CD4-positive, CD25-positive, alpha-beta regulatory T cell (primary cell): ENCODE data around the gene PCDHGA8. TPM values are rescaled to one million over a fixed set of nuclear protein-coding genes. Genes with fewer than 3 reads are reported as not detected.
"Not testable (repeated sequence)": the region's sequence is repeated elsewhere in the genome, so short reads cannot be mapped to it uniquely, and the experiment has no call there.

Experiments used
- ATAC-seq, 2 donors: fragments of 150-1000 bp; cut with Tn5 transposase; one replicate each; pipeline ENCODE4 v1.10.0; 2021; ENCODE audit warnings: low read depth in 2 of 2, moderate number of reproducible peaks in 2 of 2, moderate library complexity in 1 of 2
- DNase-seq, 3 donors: peaks; one replicate each; pipeline versions ENCODE4 v3.0.0 to v3.0.0-alpha.2; 2012 to 2022; ENCODE audit warnings: mixed read lengths in 1 of 3
- H3K27ac ChIP-seq: one replicate; pipeline ENCODE4 v1.7.0; 2013; ENCODE audit warnings: mild to moderate bottlenecking, low read length; ENCODE audit not compliant: insufficient read depth, poor library complexity, severe bottlenecking
- H3K27me3 ChIP-seq: one replicate; pipeline ENCODE4 v1.7.0; 2013; ENCODE audit warnings: low read length; ENCODE audit not compliant: control insufficient read depth, insufficient read depth
- H3K36me3 ChIP-seq: one replicate; pipeline ENCODE4 v1.7.0; 2013; ENCODE audit warnings: mild to moderate bottlenecking, low read length, moderate library complexity; ENCODE audit not compliant: control insufficient read depth, insufficient read depth
- H3K4me1 ChIP-seq: 2 replicates; pipeline ENCODE4 v1.7.0; 2013; ENCODE audit warnings: mild to moderate bottlenecking, low read length; ENCODE audit not compliant: insufficient read depth, control insufficient read depth, poor library complexity, severe bottlenecking
- H3K4me3 ChIP-seq: one replicate; pipeline ENCODE4 v1.7.0; 2013; ENCODE audit warnings: low read depth, mild to moderate bottlenecking, low read length, moderate library complexity
- H3K9me3 ChIP-seq, 2 experiments: 1 replicate in 1 of 2; 2 replicates in 1 of 2; pipeline ENCODE4 v1.7.0; 2013; ENCODE audit warnings: low read length in 2 of 2, mild to moderate bottlenecking in 1 of 2, moderate library complexity in 1 of 2; ENCODE audit not compliant: control insufficient read depth in 2 of 2
- H3K27ac Mint-ChIP-seq, 3 donors: one replicate each; pipeline ENCODE4 v1.8.0; 2020 to 2022; ENCODE audit warnings: mild to moderate bottlenecking in 3 of 3, mixed read lengths in 3 of 3, moderate library complexity in 2 of 3
- H3K27me3 Mint-ChIP-seq: one replicate; pipeline ENCODE4 v1.8.0; 2022; ENCODE audit warnings: mild to moderate bottlenecking, mixed read lengths
- H3K36me3 Mint-ChIP-seq: one replicate; pipeline ENCODE4 v1.8.0; 2020; ENCODE audit warnings: mixed read lengths
- H3K4me1 Mint-ChIP-seq, 4 donors: one replicate each; pipeline ENCODE4 v1.8.0; 2020 to 2022; ENCODE audit warnings: mixed read lengths in 4 of 4, mild to moderate bottlenecking in 1 of 4
- H3K4me3 Mint-ChIP-seq, 4 donors: one replicate each; pipeline ENCODE4 v1.8.0; 2020 to 2022; ENCODE audit warnings: mild to moderate bottlenecking in 4 of 4, mixed read lengths in 4 of 4, moderate library complexity in 3 of 4
- H3K9me3 Mint-ChIP-seq, 7 donors: one replicate each; pipeline ENCODE4 v1.8.0; 2020 to 2022; ENCODE audit warnings: mixed read lengths in 7 of 7, mild to moderate bottlenecking in 3 of 7, moderate library complexity in 2 of 7
- polyA plus RNA-seq, 4 donors: library from polyadenylated mRNA; unstranded; fragments of 300-500 nt; fragmentation: Illumina TruSeq; gene quantifications; one replicate each; pipeline ENCODE4 v1.2.3, GENCODE V29; 2021
- total RNA-seq: library from RNA; stranded (reverse); gene quantifications from one replicate; pipeline ENCODE4 v1.2.3, GENCODE V29; 2022

PCDHGA8 gene
- total and polyA plus RNA-seq, 5 donors from 2014 or later, result 0.10 TPM; not detected in 4

DNA sequence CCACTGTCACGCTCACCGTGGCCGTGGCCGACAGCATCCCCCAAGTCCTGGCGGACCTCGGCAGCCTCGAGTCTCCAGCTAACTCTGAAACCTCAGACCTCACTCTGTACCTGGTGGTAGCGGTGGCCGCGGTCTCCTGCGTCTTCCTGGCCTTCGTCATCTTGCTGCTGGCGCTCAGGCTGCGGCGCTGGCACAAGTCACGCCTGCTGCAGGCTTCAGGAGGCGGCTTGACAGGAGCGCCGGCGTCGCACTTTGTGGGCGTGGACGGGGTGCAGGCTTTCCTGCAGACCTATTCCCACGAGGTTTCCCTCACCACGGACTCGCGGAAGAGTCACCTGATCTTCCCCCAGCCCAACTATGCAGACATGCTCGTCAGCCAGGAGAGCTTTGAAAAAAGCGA is 40.3 kb downstream of the PCDHGA8 start:
- peaks cover 37% of the 10 kb centered on the region for H3K27me3 Mint-ChIP-seq
- H3K4me3 ChIP-seq, H3K4me3 Mint-ChIP-seq, DNase-seq, H3K4me1 ChIP-seq, H3K36me3 Mint-ChIP-seq, H3K36me3 ChIP-seq, H3K27ac Mint-ChIP-seq, H3K27ac ChIP-seq, ATAC-seq: not testable (repeated sequence)
- Histone ChIP-seq H3K27me3 (peaks cover 17% of the 10 kb centered on the region), H3K9me3 (peaks cover 6 to 21% of the 10 kb centered on the region in 2 experiments)
- H3K9me3 Mint-ChIP-seq, result peaks cover 0 to 40% (median 8%) of the 10 kb centered on the region in 7 donors
- H3K4me1 Mint-ChIP-seq, result peaks cover 3 to 19% (median 4%) of the 10 kb centered on the region in 4 donors

DNA sequence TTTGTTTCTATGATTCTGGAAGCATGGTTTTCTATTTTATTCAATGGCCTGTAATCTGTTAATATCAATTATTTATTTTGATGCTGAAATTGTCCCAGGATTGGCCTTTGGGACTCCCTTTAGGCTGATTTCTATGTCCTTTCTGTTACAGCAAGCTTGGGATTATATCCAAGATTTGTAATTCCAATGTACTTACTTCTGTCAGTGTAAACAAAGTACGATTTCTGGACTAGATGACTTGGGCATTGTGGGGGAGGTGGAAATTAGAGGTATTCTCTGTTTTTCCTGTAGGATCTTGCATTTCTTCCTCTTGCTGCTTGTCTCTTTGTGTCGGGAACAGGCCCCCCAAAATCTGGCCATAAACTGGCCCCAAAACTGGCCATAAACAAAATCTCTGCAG is 41.6 kb downstream of the PCDHGA8 start:
- no peak for ATAC-seq
- Mint-ChIP-seq H3K27ac (no peak overlapping the region), H3K9me3 (peaks cover 0 to 34% (median 5%) of the 10 kb centered on the region in 7 donors), H3K36me3 (peaks cover 10% of the 10 kb centered on the region), H3K27me3 (peaks cover 30% of the 10 kb centered on the region), H3K4me1 (peaks cover 3 to 19% (median 4%) of the 10 kb centered on the region in 4 donors), H3K4me3 (no peak overlapping the region)
- no peaks in the 10 kb centered on the region for H3K36me3 ChIP-seq
- peaks cover 6 to 21% of the 10 kb centered on the region in 2 experiments for H3K9me3 ChIP-seq
- H3K4me1 ChIP-seq, result no peaks in the 10 kb centered on the region
- peaks cover 13% of the 10 kb centered on the region for H3K27me3 ChIP-seq
- no peak overlapping the region for H3K4me3 ChIP-seq
- H3K27ac ChIP-seq, result no peak overlapping the region
- no peak for DNase-seq

DNA sequence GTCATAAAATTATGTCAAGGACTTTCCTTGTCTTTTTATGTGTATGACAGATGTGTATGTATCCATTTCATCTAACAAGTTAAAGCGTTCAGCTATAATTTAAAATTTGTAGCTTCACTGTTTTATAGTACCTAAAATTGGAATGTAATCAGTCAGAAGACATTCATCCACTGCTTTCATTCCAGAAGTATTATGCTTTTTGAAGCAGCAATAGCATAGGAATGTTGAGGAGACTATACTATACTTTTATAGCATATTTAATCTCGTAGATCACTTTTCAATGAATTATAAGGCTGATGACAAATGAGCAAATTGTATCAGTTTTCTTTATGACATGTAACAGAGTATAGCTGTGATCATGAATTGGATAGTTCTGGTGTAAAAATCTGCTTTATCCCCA is 44.8 kb downstream of the PCDHGA8 start:
- Histone ChIP-seq H3K27me3 (peaks cover 3% of the 10 kb centered on the region), H3K4me1 (no peaks in the 10 kb centered on the region), H3K9me3 (peaks cover 0 to 1% of the 10 kb centered on the region in 2 experiments), H3K36me3 (no peaks in the 10 kb centered on the region), H3K27ac (no peak overlapping the region), H3K4me3 (no peak overlapping the region)
- peaks cover 25% of the 10 kb centered on the region for H3K27me3 Mint-ChIP-seq
- H3K4me1 Mint-ChIP-seq, result peaks cover 0 to 1% (median under 1%) of the 10 kb centered on the region in 4 donors
- ATAC-seq (no peak), DNase-seq (no peak)
- no peak overlapping the region for H3K27ac Mint-ChIP-seq
- H3K9me3 Mint-ChIP-seq, result peaks cover 0 to 17% (median 3%) of the 10 kb centered on the region in 7 donors
- H3K4me3 Mint-ChIP-seq, result no peak overlapping the region
- no peaks in the 10 kb centered on the region for H3K36me3 Mint-ChIP-seq

DNA sequence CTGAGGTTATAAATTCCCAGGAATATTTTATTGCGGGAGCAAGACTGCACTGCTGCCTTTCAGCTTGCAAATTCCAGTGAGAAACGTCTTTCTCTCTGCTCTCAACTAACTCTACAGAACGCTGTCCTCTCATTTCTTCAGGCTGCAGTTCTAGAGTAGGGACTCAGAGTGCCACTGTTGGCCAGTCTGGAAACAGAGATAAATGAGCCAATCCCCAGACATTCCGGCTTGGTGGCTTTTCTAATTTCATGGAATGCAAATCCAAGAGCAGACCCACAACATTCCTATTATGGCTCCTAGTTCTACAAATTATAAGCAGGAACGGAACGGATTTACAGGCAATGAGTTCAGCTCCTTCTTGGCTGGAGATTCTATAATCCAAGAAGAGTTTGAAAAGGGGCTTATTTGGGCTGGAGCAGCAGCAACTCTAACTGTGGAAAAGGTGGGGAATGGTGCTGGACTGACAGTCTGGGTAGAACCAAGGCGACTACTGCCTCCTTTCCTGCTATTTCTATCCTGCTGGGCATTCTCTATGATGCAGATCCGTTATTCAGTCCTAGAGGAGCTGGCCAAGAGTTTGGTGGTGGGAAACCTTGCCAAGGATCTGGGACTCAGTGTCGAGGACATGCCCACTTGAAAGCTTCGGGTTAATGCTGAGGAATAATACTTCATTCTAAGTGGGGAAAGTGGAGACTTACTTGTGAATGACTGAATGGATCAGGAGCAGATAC is 47.1 kb downstream of the PCDHGA8 start:
- ATAC-seq (no peak), DNase-seq (no peak)
- Mint-ChIP-seq H3K36me3 (no peaks in the 10 kb centered on the region), H3K4me3 (no peak overlapping the region), H3K27me3 (peaks cover 11% of the 10 kb centered on the region), H3K4me1 (no peaks in the 10 kb centered on the region), H3K9me3 (peaks cover 0 to 6% (median 2%) of the 10 kb centered on the region in 7 donors), H3K27ac (no peak overlapping the region)
- Histone ChIP-seq H3K27ac (no peak overlapping the region), H3K27me3 (peaks cover 3% of the 10 kb centered on the region), H3K4me1 (no peaks in the 10 kb centered on the region), H3K9me3 (no peaks in the 10 kb centered on the region), H3K36me3 (no peaks in the 10 kb centered on the region), H3K4me3 (no peak overlapping the region)

DNA sequence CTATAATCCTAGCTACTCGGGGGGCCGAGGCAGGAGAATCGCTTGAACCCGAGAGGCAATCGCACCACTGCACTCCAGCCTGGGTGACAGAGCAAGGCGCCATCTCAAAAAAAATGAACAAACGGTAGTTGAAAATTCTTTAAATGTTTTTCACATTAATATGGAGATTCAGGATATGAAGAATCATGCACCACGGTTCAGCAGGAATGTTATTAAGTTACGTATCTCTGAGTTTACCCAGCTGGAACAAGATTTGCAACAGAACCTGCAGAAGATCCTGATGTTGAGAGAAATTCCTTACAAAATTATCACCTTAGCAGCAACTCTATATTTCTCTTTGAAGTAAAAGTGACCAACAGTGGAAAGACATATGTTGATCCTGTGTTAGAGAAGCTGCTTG is 47.9 kb downstream of the PCDHGA8 start:
- no peak overlapping the region for H3K4me3 ChIP-seq
- Mint-ChIP-seq H3K27ac (no peak overlapping the region), H3K4me1 (no peaks in the 10 kb centered on the region), H3K27me3 (peaks cover 9% of the 10 kb centered on the region), H3K4me3 (no peak overlapping the region), H3K9me3 (peaks cover 0 to 3% (median 2%) of the 10 kb centered on the region in 7 donors), H3K36me3 (no peaks in the 10 kb centered on the region)
- DNase-seq (no peak), ATAC-seq (no peak)
- no peaks in the 10 kb centered on the region for H3K4me1 ChIP-seq
- no peaks in the 10 kb centered on the region for H3K36me3 ChIP-seq
- H3K27ac ChIP-seq, result no peak overlapping the region
- peaks cover 3% of the 10 kb centered on the region for H3K27me3 ChIP-seq
- no peaks in the 10 kb centered on the region for H3K9me3 ChIP-seq

DNA sequence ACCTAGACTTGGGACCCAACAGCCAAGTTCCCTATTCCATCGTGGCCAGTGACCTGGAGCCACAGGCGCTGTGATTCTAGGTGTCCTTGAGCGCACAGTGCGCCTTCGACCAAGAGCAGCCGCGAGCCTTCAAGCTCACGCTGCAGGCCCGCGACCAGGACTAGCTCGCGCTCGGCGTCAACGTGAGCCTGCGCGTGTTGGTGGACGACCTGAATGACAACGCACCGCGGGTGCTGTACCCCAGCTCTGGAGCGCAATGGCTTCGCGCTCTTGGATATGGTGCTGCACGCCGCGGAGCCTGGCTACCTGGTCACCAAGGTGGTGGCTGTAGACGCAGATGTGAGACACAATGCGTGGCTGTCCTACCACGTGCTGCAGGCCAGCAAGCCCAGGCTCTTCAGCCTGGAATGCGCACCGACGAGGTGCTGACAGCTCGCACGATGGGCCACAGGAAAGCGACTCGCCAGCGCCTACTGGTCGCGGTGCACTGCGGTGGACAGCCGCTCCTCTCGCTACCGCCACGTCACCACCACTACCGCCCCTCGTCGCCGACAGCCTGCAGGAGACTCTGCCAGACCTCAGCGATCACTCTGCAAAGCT is 49.2 kb downstream of the PCDHGA8 start:
- H3K9me3 Mint-ChIP-seq, result peaks cover 0 to 3% (median 2%) of the 10 kb centered on the region in 7 donors
- H3K4me1 Mint-ChIP-seq, result no peaks in the 10 kb centered on the region
- Histone ChIP-seq H3K36me3 (no peaks in the 10 kb centered on the region), H3K27me3 (peaks cover 3% of the 10 kb centered on the region), H3K4me3 (no peak overlapping the region), H3K27ac (no peak overlapping the region), H3K4me1 (no peaks in the 10 kb centered on the region), H3K9me3 (no peaks in the 10 kb centered on the region)
- ATAC-seq (no peak), DNase-seq (no peak)
- peaks cover 7% of the 10 kb centered on the region for H3K27me3 Mint-ChIP-seq
- H3K4me3 Mint-ChIP-seq, result no peak overlapping the region
- no peaks in the 10 kb centered on the region for H3K36me3 Mint-ChIP-seq
- H3K27ac Mint-ChIP-seq, result no peak overlapping the region
